Adrenal gland (tissue), 5 donors: Measurements from ENCODE around the gene HBG2.

Experiments
- CTCF ChIP-seq, 6 experiments: fragments of 450-650 bp in 4 of 6; fragments of 200-600 bp in 2 of 6; sonication (generic) in 1 of 6; IDR thresholded peaks; 1 replicate in 5 of 6; 2 replicates in 1 of 6; pipeline versions ENCODE4 v1.5.1 to v1.8.0; 2016 to 2021; ENCODE audit warnings: antibody characterized with exemption in 6 of 6, mild to moderate bottlenecking in 2 of 6, moderate library complexity in 1 of 6
- POLR2A ChIP-seq, 2 donors: fragments of 450-650 bp; IDR thresholded peaks; one replicate each; pipeline ENCODE4 v1.6.1; 2017; ENCODE audit warnings: antibody characterized with exemption in 2 of 2, mild to moderate bottlenecking in 2 of 2, moderate library complexity in 1 of 2
- donor health status: DM: no; HTN: no; CAD: no.

GRCh38 chr11:5269715-5270147 lies 15.2 kb upstream of the HBG2 start, which contains the start of gene HBE1:
- TF ChIP-seq CTCF (IDR thresholded peaks at IDR 0.05) (no peak), POLR2A (IDR thresholded peaks at IDR 0.05) (no peak)
